Measurements from ENCODE around the gene AGMO. TPM values are rescaled to one million over a fixed set of nuclear protein-coding genes. Genes with fewer than 3 reads are reported as not detected.

AGMO gene
- polyA plus RNA-seq, 2 of the 4 experiments (the other 2 are of a cell fraction), result 2.6 to 7.9 TPM

- no peak for TF ChIP-seq CBX8 (IDR thresholded peaks at IDR 0.05)
- TF ChIP-seq RFX5 (IDR thresholded peaks at IDR 0.05), result no peak
- no peak for TF ChIP-seq ELK1 (IDR thresholded peaks at IDR 0.05; ENCODE audit: low read depth, low read length)
- TF ChIP-seq JUN (IDR thresholded peaks at IDR 0.05), result no peak
- Histone ChIP-seq H3K4me1 (no peaks in the 10 kb centered on the region), H3K27ac (no peak overlapping the region), H3K9me3 (no peaks in the 10 kb centered on the region), H3K4me3 (no peak overlapping the region), H3K4me2 (no peak overlapping the region)
- CTCF ChIA-PET, result no interaction called here
- ATAC-seq (no peak), DNase-seq (ENCODE audit: low read depth in 1 of 2, low spot score in 1 of 2) (no peak), FAIRE-seq (no peak)
- POLR2A ChIA-PET, result no interaction called here
- 54% methylated on average over 2 of the region's 2 CpGs for WGBS (ENCODE audit: missing lambda C conversion rate)
These were observed 357.4 kb downstream of the AGMO start for GRCh38 chr7:15204421-15204820.

DNA sequence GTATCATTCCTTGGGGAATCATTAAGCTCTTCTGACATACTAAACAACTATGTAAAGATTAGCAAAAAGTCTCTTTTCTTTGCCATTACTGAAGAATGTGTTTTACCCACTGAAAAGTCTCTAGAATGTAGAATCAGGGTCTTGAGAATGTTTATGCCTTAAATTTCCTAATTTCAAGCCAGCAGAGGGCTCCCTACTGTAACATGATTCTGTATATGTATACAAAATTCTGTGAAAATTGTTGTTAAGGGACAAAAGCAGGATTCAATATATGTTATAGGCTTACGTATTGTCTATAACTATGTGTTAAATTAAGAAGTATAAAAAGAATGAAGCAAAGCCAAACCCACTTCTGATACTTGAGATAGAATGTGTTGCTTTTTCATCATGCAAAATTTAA lies 362.3 kb downstream of the AGMO start:
- H3K27ac ChIP-seq, result no peak overlapping the region
- 20% methylated on average over 1 of the region's 1 CpG for WGBS (ENCODE audit: missing lambda C conversion rate)
- 0 out of 3 replicates have a peak, but pooled peaks cover 3% of the 10 kb centered on the region for H3K4me1 ChIP-seq
- no peaks in the 10 kb centered on the region for H3K9me3 ChIP-seq
- ATAC-seq (no peak), FAIRE-seq (no peak), DNase-seq (ENCODE audit: low read depth in 1 of 2, low spot score in 1 of 2) (peak in 1 of 2 experiments; percentile 3)
- TF ChIP-seq, protein P1, sequence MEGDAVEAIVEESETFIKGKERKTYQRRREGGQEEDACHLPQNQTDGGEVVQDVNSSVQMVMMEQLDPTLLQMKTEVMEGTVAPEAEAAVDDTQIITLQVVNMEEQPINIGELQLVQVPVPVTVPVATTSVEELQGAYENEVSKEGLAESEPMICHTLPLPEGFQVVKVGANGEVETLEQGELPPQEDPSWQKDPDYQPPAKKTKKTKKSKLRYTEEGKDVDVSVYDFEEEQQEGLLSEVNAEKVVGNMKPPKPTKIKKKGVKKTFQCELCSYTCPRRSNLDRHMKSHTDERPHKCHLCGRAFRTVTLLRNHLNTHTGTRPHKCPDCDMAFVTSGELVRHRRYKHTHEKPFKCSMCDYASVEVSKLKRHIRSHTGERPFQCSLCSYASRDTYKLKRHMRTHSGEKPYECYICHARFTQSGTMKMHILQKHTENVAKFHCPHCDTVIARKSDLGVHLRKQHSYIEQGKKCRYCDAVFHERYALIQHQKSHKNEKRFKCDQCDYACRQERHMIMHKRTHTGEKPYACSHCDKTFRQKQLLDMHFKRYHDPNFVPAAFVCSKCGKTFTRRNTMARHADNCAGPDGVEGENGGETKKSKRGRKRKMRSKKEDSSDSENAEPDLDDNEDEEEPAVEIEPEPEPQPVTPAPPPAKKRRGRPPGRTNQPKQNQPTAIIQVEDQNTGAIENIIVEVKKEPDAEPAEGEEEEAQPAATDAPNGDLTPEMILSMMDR (IDR thresholded peaks at IDR 0.05), result peak; percentile 35; the same call in 2 of the 3 replicates
- TF ChIP-seq FOXS1 (CRISPR knock-in tag; IDR thresholded peaks at IDR 0.05) (no peak), PBX3 (IDR thresholded peaks at IDR 0.05) (no peak), ZNF302 (CRISPR knock-in tag; IDR thresholded peaks at IDR 0.05) (no peak), HES2 (IDR thresholded peaks at IDR 0.05) (no peak), SMC3 (IDR thresholded peaks at IDR 0.05) (0 out of 3 replicates have a peak, but pooled peaks have one; percentile 14), HOXB5 (CRISPR knock-in tag; IDR thresholded peaks at IDR 0.05) (no peak), RAD21 (conservative IDR thresholded peaks at IDR 0.05 in 1 of 2, IDR thresholded peaks at IDR 0.05 in 1 of 2) (peak; percentile 13 to 16; a peak in 2 of 5 replicates)
- CTCF ChIA-PET, result no interaction called here
- POLR2A ChIA-PET, result no interaction called here
- no peak overlapping the region for H3K4me2 ChIP-seq
- H3K4me3 ChIP-seq, result no peak overlapping the region

DNA sequence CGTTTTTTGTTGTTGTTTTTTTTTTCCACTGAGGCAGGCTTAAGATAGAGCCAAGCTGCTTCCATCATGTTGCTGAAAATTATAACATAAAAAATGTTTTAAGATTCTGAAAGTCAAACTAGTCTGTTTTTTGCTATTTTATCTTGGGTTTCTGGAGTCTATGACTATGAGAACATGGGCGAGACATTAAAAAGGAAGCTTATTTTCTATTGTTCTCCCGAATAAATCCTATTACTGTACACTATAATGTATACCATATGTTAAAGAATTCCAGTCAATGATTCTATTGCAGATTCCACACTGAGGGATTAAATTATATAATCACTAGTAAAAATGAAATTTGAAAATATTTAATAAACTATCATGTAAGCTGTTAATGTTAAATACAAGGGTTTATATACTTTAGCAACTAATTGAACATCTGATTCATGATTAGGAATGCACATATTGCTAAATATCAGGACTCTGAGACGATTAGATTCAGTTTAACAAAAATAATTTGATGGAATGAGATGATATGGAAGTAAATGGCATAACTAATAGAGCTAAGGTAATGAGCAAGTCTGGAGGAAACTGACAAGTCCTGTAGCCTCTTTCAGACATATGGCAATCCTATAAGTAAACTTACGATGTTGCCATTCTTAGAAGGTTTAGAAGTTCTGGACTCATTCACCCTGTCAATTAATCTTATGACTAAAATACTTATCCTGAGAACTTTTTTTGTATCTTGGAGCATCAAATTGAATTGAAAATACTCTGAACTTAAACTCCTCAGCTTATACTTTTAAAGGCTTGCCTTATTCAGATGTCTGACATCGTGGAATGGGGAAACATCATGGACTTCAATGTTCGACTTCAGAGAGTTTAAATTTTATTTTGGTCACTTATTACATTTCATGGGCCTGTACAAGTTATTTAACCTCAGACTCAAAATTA lies 364.5 kb downstream of the AGMO start:
- CTCF ChIA-PET, result no interaction called here
- no peak for ATAC-seq

More for the DNA sequence above, 364.5 kb downstream of the AGMO start:
- Histone ChIP-seq H3K9me3 (no peaks in the 10 kb centered on the region), H3K4me3 (no peak overlapping the region), H3K4me1 (0 out of 3 replicates have a peak, but pooled peaks cover 3% of the 10 kb centered on the region), H3K27ac (no peak overlapping the region), H3K4me2 (no peak overlapping the region)
- TF ChIP-seq, protein P2, sequence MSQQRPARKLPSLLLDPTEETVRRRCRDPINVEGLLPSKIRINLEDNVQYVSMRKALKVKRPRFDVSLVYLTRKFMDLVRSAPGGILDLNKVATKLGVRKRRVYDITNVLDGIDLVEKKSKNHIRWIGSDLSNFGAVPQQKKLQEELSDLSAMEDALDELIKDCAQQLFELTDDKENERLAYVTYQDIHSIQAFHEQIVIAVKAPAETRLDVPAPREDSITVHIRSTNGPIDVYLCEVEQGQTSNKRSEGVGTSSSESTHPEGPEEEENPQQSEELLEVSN (IDR thresholded peaks at IDR 0.05; ENCODE audit: borderline replicate concordance, low read depth), result no peak
- TF ChIP-seq JUNB (IDR thresholded peaks at IDR 0.05) (no peak), RNF2 (IDR thresholded peaks at IDR 0.05; ENCODE audit: borderline replicate concordance, low read depth) (no peak), PHF8 (IDR thresholded peaks at IDR 0.05; ENCODE audit: borderline replicate concordance, low read depth) (no peak), USF2 (IDR thresholded peaks at IDR 0.05) (no peak), EHMT2 (IDR thresholded peaks at IDR 0.05; ENCODE audit: low read depth) (no peak), ZC3H11A (IDR thresholded peaks at IDR 0.05) (no peak), ZSCAN20 (CRISPR knock-in tag; IDR thresholded peaks at IDR 0.05) (no peak), FOSB (CRISPR knock-in tag; IDR thresholded peaks at IDR 0.05) (no peak), PBX3 (IDR thresholded peaks at IDR 0.05) (no peak), JUN (IDR thresholded peaks at IDR 0.05) (no peak), FOXS1 (CRISPR knock-in tag; IDR thresholded peaks at IDR 0.05) (no peak), TFCP2L1 (CRISPR knock-in tag; IDR thresholded peaks at IDR 0.05) (no peak)
- FAIRE-seq, result no peak
- WGBS (ENCODE audit: missing lambda C conversion rate), result 27% methylated on average over 7 of the region's 7 CpGs
- POLR2A ChIA-PET, result no interaction called here
- DNase-seq (ENCODE audit: low read depth in 1 of 2, low spot score in 1 of 2), result no peak
